OCI-LY3 (cell line): ENCODE measurements around the gene RGL4.

ENCODE experiments used
- CTCF ChIP-seq: fragments of 200-600, 300-600 bp; sonication (generic); IDR thresholded peaks from 2 replicates; pipeline ENCODE4 v1.5.1; 2014; ENCODE audit warnings: antibody characterized with exemption, low read length, low read depth
- EZH2phosphoT487 ChIP-seq: fragments of 200-600 bp; shearing (Covaris generic); IDR thresholded peaks from 2 replicates; pipeline ENCODE4 v1.6.1; 2018; ENCODE audit warnings: antibody characterized with exemption, mixed run types, low read depth

- TF ChIP-seq CTCF (no peak), EZH2phosphoT487 (no peak)
Measured at GRCh38 chr22:23744001-23744400, 53.2 kb downstream of the RGL4 start.
